HEK293 (cell line): Measurements from ENCODE around the gene RYR2.
A peak's percentile ranks its signal among the peaks of the same experiment; 100 is the strongest.
"Not testable (repeated sequence)": the region's sequence is repeated elsewhere in the genome, so short reads cannot be mapped to it uniquely, and the experiment has no call there.

ENCODE experiments used
- CTCF ChIA-PET: fragments of 350-600 bp; formaldehyde crosslinking; extraction: SDS; loops from one replicate; lab custom pipeline; 2021; ENCODE audit warnings: antibody characterized with exemption; lab: Yijun Ruan, JAX
- POLR2A ChIA-PET: fragments of 300-600 bp; formaldehyde crosslinking; extraction: SDS; loops from one replicate; lab custom pipeline; 2020; ENCODE audit warnings: antibody characterized with exemption, inconsistent platforms; lab: Yijun Ruan, JAX
- H3K27ac ChIP-seq: fragments of 200-500 bp; sonication (Bioruptor generic); 2 replicates; pipeline ENCODE4 v1.5.1; 2014; ENCODE audit warnings: low read depth, low read length, control low read depth, inconsistent platforms; ENCODE audit errors: extremely low read depth
- H3K36me3 ChIP-seq, 2 experiments: fragments of 200-500 bp in 1 of 2; sonication (Bioruptor generic) in 1 of 2; 1 replicate in 1 of 2; 2 replicates in 1 of 2; pipeline ENCODE4 v1.5.1; 2014 to 2017; ENCODE audit warnings: inconsistent platforms in 2 of 2, low read length in 2 of 2; ENCODE audit not compliant: control insufficient read depth in 2 of 2, insufficient read depth in 1 of 2
- H3K4me1 ChIP-seq: fragments of 200-500 bp; sonication (Bioruptor generic); 2 replicates; pipeline ENCODE4 v1.5.1; 2014; ENCODE audit warnings: mild to moderate bottlenecking, low read length, inconsistent platforms; ENCODE audit not compliant: control insufficient read depth, insufficient read depth
- H3K4me3 ChIP-seq: 2 replicates; pipeline ENCODE4 v1.5.1; 2011; ENCODE audit warnings: low read depth, mild to moderate bottlenecking, control low read depth, low read length, moderate library complexity
- H3K9me3 ChIP-seq: fragments of 200-500 bp; sonication (Bioruptor generic); 2 replicates; pipeline ENCODE4 v1.5.1; 2014; ENCODE audit warnings: low read depth, low read length, inconsistent platforms; ENCODE audit not compliant: control insufficient read depth, insufficient read depth
- ZFP3 ChIP-seq: fragments of 450-650 bp; formaldehyde crosslinking; IDR thresholded peaks from 2 replicates; pipeline ENCODE4 v1.5.1; 2016; ENCODE audit warnings: low read depth, missing biosample characterization, missing genetic modification characterization
- ZNF112 ChIP-seq: fragments of 450-650 bp; formaldehyde crosslinking; IDR thresholded peaks from 2 replicates; pipeline ENCODE4 v1.5.0; 2017; ENCODE audit warnings: missing biosample characterization, missing genetic modification characterization
- ZNF146 ChIP-seq: fragments of 450-650 bp; formaldehyde crosslinking; IDR thresholded peaks from 2 replicates; pipeline ENCODE4 v1.5.1; 2016; ENCODE audit warnings: missing biosample characterization, missing genetic modification characterization
- ZNF560 ChIP-seq: fragments of 450-650 bp; formaldehyde crosslinking; IDR thresholded peaks from 2 replicates; pipeline ENCODE4 v1.5.1; 2017; ENCODE audit warnings: missing biosample characterization, missing genetic modification characterization, borderline replicate concordance
- ZNF664 ChIP-seq: fragments of 450-650 bp; formaldehyde crosslinking; IDR thresholded peaks from 2 replicates; pipeline ENCODE4 v1.5.1; 2016; ENCODE audit warnings: missing biosample characterization, missing genetic modification characterization
- ZSCAN18 ChIP-seq: fragments of 450-650 bp; formaldehyde crosslinking; IDR thresholded peaks from 2 replicates; pipeline ENCODE4 v1.5.1; 2016; ENCODE audit warnings: missing biosample characterization, missing genetic modification characterization
- TF ChIP-seq, protein P1 (sequence below): fragments of 450-650 bp; formaldehyde crosslinking; IDR thresholded peaks from 2 replicates; pipeline ENCODE4 v1.5.1; 2016; ENCODE audit warnings: missing biosample characterization, missing genetic modification characterization
- TF ChIP-seq, protein P2 (sequence below): IDR thresholded peaks from 2 replicates; pipeline ENCODE4 v1.6.1; 2011; ENCODE audit warnings: mild to moderate bottlenecking, low read depth, low read length, borderline replicate concordance
- TF ChIP-seq, protein P3 (sequence below): fragments of 450-650 bp; formaldehyde crosslinking; IDR thresholded peaks from 2 replicates; pipeline ENCODE4 v1.5.1; 2016; ENCODE audit warnings: missing biosample characterization, missing genetic modification characterization
- TF ChIP-seq, protein P4 (sequence below): fragments of 450-650 bp; formaldehyde crosslinking; IDR thresholded peaks from 2 replicates; pipeline ENCODE4 v1.5.1; 2016; ENCODE audit warnings: missing biosample characterization, missing genetic modification characterization
- TF ChIP-seq, protein P5 (sequence below): fragments of 450-650 bp; formaldehyde crosslinking; IDR thresholded peaks from 2 replicates; pipeline ENCODE4 v1.5.1; 2016; ENCODE audit warnings: missing biosample characterization, missing genetic modification characterization

The RYR2 gene

GRCh38 chr1:237358555-237358954 lies 316.6 kb downstream of the RYR2 start (continued):
- no peak for TF ChIP-seq ZSCAN18 (tag by site-specific recombination)
- TF ChIP-seq, protein P1, sequence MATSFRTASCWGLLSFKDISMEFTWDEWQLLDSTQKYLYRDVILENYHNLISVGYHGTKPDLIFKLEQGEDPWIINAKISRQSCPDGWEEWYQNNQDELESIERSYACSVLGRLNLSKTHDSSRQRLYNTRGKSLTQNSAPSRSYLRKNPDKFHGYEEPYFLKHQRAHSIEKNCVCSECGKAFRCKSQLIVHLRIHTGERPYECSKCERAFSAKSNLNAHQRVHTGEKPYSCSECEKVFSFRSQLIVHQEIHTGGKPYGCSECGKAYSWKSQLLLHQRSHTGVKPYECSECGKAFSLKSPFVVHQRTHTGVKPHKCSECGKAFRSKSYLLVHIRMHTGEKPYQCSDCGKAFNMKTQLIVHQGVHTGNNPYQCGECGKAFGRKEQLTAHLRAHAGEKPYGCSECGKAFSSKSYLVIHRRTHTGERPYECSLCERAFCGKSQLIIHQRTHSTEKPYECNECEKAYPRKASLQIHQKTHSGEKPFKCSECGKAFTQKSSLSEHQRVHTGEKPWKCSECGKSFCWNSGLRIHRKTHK (tag by site-specific recombination), result no peak
- TF ChIP-seq ZFP3 (tag by site-specific recombination), result no peak
- TF ChIP-seq ZNF664 (tag by site-specific recombination), result no peak
- TF ChIP-seq, protein P2, sequence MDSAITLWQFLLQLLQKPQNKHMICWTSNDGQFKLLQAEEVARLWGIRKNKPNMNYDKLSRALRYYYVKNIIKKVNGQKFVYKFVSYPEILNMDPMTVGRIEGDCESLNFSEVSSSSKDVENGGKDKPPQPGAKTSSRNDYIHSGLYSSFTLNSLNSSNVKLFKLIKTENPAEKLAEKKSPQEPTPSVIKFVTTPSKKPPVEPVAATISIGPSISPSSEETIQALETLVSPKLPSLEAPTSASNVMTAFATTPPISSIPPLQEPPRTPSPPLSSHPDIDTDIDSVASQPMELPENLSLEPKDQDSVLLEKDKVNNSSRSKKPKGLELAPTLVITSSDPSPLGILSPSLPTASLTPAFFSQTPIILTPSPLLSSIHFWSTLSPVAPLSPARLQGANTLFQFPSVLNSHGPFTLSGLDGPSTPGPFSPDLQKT, result no peak
- TF ChIP-seq ZNF112, result no peak
- TF ChIP-seq, protein P3, sequence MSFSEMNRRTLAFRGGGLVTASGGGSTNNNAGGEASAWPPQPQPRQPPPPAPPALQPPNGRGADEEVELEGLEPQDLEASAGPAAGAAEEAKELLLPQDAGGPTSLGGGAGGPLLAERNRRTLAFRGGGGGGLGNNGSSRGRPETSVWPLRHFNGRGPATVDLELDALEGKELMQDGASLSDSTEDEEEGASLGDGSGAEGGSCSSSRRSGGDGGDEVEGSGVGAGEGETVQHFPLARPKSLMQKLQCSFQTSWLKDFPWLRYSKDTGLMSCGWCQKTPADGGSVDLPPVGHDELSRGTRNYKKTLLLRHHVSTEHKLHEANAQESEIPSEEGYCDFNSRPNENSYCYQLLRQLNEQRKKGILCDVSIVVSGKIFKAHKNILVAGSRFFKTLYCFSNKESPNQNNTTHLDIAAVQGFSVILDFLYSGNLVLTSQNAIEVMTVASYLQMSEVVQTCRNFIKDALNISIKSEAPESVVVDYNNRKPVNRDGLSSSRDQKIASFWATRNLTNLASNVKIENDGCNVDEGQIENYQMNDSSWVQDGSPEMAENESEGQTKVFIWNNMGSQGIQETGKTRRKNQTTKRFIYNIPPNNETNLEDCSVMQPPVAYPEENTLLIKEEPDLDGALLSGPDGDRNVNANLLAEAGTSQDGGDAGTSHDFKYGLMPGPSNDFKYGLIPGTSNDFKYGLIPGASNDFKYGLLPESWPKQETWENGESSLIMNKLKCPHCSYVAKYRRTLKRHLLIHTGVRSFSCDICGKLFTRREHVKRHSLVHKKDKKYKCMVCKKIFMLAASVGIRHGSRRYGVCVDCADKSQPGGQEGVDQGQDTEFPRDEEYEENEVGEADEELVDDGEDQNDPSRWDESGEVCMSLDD (tag by site-specific recombination), result no peak
- TF ChIP-seq, all 188 proteins: peak for 0

- no peak overlapping the region for H3K4me3 ChIP-seq
- H3K27ac ChIP-seq, result no peak overlapping the region
- TF ChIP-seq ZNF560, result no peak
- H3K4me1 ChIP-seq, result no peaks in the 10 kb centered on the region
- no peaks in the 10 kb centered on the region for H3K36me3 ChIP-seq
- H3K9me3 ChIP-seq, result no peaks in the 10 kb centered on the region
- ChIA-PET POLR2A (no interaction called here), CTCF (interaction anchor here (0.7 kb wide), 1 partner anchor 562 kb away, joined by 3 read pairs; no protein-coding TSS in a partner anchor)
Observed at GRCh38 chr1:237367758-237368157, 325.8 kb downstream of the RYR2 start.

GRCh38 chr1:237371477-237371876 lies 329.5 kb downstream of the RYR2 start:
- TF ChIP-seq, protein P4, sequence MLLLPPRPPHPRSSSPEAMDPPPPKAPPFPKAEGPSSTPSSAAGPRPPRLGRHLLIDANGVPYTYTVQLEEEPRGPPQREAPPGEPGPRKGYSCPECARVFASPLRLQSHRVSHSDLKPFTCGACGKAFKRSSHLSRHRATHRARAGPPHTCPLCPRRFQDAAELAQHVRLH (tag by site-specific recombination), result peak; percentile 56; the same call in 1 of the 2 replicates
- TF ChIP-seq, protein P5, sequence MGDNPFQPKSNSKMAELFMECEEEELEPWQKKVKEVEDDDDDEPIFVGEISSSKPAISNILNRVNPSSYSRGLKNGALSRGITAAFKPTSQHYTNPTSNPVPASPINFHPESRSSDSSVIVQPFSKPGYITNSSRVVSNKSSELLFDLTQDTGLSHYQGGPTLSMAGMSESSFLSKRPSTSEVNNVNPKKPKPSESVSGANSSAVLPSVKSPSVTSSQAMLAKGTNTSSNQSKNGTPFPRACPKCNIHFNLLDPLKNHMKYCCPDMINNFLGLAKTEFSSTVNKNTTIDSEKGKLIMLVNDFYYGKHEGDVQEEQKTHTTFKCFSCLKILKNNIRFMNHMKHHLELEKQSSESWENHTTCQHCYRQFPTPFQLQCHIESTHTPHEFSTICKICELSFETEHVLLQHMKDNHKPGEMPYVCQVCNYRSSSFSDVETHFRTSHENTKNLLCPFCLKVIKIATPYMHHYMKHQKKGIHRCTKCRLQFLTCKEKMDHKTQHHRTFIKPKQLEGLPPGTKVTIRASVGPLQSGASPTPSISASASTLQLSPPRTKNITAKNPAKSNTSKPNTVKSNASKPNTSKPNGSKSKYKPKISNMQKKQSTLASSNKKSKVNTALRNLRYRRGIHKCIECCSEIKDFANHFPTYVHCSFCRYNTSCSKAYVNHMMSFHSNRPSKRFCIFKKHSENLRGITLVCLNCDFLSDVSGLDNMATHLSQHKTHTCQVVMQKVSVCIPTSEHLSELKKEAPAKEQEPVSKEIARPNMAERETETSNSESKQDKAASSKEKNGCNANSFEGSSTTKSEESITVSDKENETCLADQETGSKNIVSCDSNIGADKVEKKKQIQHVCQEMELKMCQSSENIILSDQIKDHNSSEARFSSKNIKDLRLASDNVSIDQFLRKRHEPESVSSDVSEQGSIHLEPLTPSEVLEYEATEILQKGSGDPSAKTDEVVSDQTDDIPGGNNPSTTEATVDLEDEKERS, result 0 out of 2 replicates have a peak, but pooled peaks have one; percentile 52
- peak; percentile 99 for TF ChIP-seq ZNF146 (tag by site-specific recombination)
- CTCF ChIA-PET, result interaction anchor here (1.7 kb wide), 1 partner anchor 11 kb away, joined by 4 read pairs; no protein-coding TSS in a partner anchor
- POLR2A ChIA-PET, H3K27ac ChIP-seq, H3K4me3 ChIP-seq, H3K9me3 ChIP-seq, H3K36me3 ChIP-seq, H3K4me1 ChIP-seq: not testable (repeated sequence)
